Cardiac muscle cell (in vitro differentiated cells and primary cell): Measurements from ENCODE around the gene SEZ6. TPM values are rescaled to one million over a fixed set of nuclear protein-coding genes. Genes with fewer than 3 reads are reported as not detected.

ENCODE experiments used
- DNase-seq, 2 donors: peaks; one replicate each; pipeline versions ENCODE4 v3.0.0 to v3.0.0-alpha.2; 2010 to 2017; ENCODE audit warnings: low read depth in 1 of 2, low spot score in 1 of 2
- H3K27ac ChIP-seq: fragments of 200-600 bp; sonication (generic); 2 replicates; pipeline ENCODE4 v1.5.1; 2016
- H3K27me3 ChIP-seq: fragments of 200-600 bp; sonication (generic); 2 replicates; pipeline ENCODE4 v1.6.0; 2016; ENCODE audit warnings: control low read depth
- H3K36me3 ChIP-seq: fragments of 200-600 bp; sonication (generic); 2 replicates; pipeline ENCODE4 v1.5.1; 2016; ENCODE audit warnings: control low read depth
- H3K4me1 ChIP-seq: fragments of 200-600 bp; sonication (generic); 2 replicates; pipeline ENCODE4 v1.8.1; 2017; ENCODE audit warnings: low read depth, mild to moderate bottlenecking, mixed run types
- H3K4me3 ChIP-seq: fragments of 200-600 bp; sonication (generic); 2 replicates; pipeline ENCODE4 v1.5.1; 2016; ENCODE audit warnings: mild to moderate bottlenecking
- H3K9me3 ChIP-seq: fragments of 200-600 bp; sonication (generic); 2 replicates; pipeline ENCODE4 v1.5.1; 2017; ENCODE audit warnings: low read depth, mild to moderate bottlenecking, control low read depth
- CTCF ChIP-seq: IDR thresholded peaks from 2 replicates; pipeline ENCODE4 v1.5.1; 2012; ENCODE audit warnings: low read depth, mild to moderate bottlenecking, low read length
- polyA plus RNA-seq: library from polyadenylated mRNA; unstranded; fragments of >200 nt; fragmentation: Nextera tagmentation; extraction: Ambion mirVana; gene quantifications from 2 replicates; pipeline ENCODE4 v1.2.1, GENCODE V29; 2016
- total RNA-seq: library from RNA; depleted of rRNA; stranded (reverse); fragments of >200 nt; gene quantifications from 2 replicates; pipeline ENCODE4 v1.2.3, GENCODE V29; 2016

The SEZ6 gene
- total and polyA plus RNA-seq, 2 experiments from 2014 or later, result 0.21 to 0.95 TPM

- no peak for TF ChIP-seq CTCF
- peaks cover 12% of the 10 kb centered on the region for H3K4me1 ChIP-seq
- H3K36me3 ChIP-seq, result no peaks in the 10 kb centered on the region
- peak overlapping the region; percentile 90 for H3K27ac ChIP-seq
- peak; percentile 54 to 70 for DNase-seq
- no peaks in the 10 kb centered on the region for H3K9me3 ChIP-seq
- no peaks in the 10 kb centered on the region for H3K27me3 ChIP-seq
- H3K4me3 ChIP-seq, result peak overlapping the region; percentile 90
Measured at GRCh38 chr17:28950017-28950751, 55.6 kb downstream of the SEZ6 start.

DNA sequence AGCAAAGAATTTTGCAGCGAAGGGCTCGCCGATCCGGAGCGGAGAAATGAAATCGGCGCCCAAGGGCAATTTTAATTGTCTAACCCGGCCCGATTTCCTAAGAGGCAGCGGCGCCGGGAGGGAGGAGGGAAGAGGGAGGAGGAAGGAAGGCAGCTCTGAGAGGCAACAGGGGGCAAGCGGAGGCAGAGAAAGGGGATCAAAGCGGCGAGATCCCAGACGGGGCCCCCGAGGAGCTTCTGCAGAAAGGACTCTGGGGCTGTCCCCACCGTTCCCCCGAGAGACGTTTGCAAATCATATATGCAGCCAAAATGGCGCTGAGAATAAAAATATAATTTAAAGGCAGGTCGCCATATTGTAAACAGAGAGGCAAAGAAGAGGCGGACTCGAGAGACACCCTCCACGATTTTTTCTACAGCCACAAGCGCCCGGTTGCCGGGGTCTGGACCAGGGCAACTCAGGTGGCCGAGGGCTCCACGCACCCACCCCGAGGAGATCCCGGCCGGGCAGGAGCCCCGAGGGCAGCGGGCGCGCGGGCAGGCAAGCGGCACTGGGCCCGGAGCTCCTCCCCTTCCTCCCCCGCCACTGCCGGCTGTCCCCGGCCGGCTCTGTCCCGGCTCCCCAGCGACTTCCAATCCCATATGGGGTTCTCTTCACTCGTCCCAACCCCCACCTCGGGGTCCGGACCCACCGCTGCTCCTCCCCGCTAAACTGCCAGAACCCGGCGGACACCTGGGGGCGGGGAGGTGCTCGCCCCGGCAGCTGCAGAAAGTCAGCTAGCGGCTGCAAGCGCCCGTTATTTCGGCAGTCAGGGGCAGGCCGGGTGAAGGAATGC lies 56.4 kb downstream of the SEZ6 start:
- no peaks in the 10 kb centered on the region for H3K36me3 ChIP-seq
- DNase-seq, result peak; percentile 53 to 67
- no peak for TF ChIP-seq CTCF
- peak overlapping the region; percentile 90 for H3K4me3 ChIP-seq
- H3K27ac ChIP-seq, result peak overlapping the region; percentile 90
- peaks cover 12% of the 10 kb centered on the region for H3K4me1 ChIP-seq
- no peaks in the 10 kb centered on the region for H3K9me3 ChIP-seq
- H3K27me3 ChIP-seq, result no peaks in the 10 kb centered on the region

GRCh38 chr17:28948873-28949184 lies 57.0 kb downstream of the SEZ6 start:
- Histone ChIP-seq H3K36me3 (no peaks in the 10 kb centered on the region), H3K9me3 (no peaks in the 10 kb centered on the region), H3K4me1 (peaks cover 12% of the 10 kb centered on the region), H3K27me3 (no peaks in the 10 kb centered on the region), H3K27ac (peak overlapping the region; percentile 90), H3K4me3 (peak overlapping the region; percentile 90)
- no peak for TF ChIP-seq CTCF
- DNase-seq, result no peak

DNA sequence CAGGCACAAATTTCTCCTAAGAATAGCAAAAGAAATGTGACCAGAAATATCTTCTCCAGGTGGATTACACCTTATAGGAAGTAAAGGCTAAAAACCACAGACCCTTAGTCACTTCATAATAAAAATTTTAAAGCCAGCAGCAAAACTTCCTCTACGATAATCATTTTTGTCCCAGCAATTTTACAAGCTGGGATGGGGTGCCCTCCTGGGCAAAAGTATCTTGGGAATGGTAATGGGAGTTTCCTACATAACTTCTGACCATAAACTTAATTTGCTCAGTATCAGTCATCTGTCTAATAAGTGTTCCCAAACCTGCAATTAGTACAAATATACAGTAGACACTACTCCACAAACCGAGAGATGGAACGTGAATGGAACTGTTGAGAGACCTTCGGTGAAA lies 57.5 kb downstream of the SEZ6 start:
- Histone ChIP-seq H3K27ac (peak overlapping the region; percentile 90), H3K4me3 (peak overlapping the region; percentile 90)
- TF ChIP-seq CTCF, result no peak

DNA sequence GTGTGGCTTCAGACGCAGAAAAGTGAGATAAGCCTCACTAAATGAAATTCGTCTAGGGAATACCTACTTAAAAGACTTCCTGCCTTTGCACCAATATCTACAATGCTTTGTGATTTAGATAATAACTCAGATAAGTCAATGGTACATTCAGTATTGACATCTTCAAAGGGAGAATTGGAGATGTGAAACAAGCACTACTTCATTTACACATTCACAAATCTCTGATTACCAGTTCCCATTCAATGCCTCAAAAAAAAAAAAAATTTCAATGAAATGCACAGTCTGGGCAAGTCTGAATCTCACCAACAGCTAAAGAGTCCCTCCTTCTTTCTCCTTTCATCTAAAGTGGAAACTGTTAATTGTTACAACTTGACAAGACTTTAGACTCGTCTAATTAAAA lies 58.2 kb downstream of the SEZ6 start:
- Histone ChIP-seq H3K4me1 (peaks cover 12% of the 10 kb centered on the region), H3K27me3 (no peaks in the 10 kb centered on the region), H3K9me3 (no peaks in the 10 kb centered on the region), H3K36me3 (peaks cover 2% of the 10 kb centered on the region), H3K4me3 (no peak overlapping the region), H3K27ac (peak overlapping the region; percentile 90)
- no peak for TF ChIP-seq CTCF
- no peak for DNase-seq

More for the DNA sequence above, 57.5 kb downstream of the SEZ6 start:
- Histone ChIP-seq H3K4me1 (peaks cover 12% of the 10 kb centered on the region), H3K27me3 (no peaks in the 10 kb centered on the region), H3K36me3 (peaks cover 2% of the 10 kb centered on the region), H3K9me3 (no peaks in the 10 kb centered on the region)
- DNase-seq, result no peak
